Natural killer cell (primary cell): Measurements from ENCODE around the gene DDX25. TPM values are rescaled to one million over a fixed set of nuclear protein-coding genes. Genes with fewer than 3 reads are reported as not detected.

Source experiments
- ATAC-seq, 3 donors: fragments of 150-1000 bp in 2 of 3; fragments of 200-7000 bp in 1 of 3; cut with Tn5 transposase; 1 replicate in 1 of 3; 2 replicates in 2 of 3; pipeline ENCODE4 v1.10.0; 2021; ENCODE audit warnings: mild to moderate bottlenecking in 2 of 3, moderate library complexity in 2 of 3
- DNase-seq, 2 donors: peaks; one replicate each; pipeline versions ENCODE4 v3.0.0 to v3.0.0-alpha.2; 2013 to 2021; ENCODE audit warnings: mixed read lengths in 1 of 2
- H3K27ac ChIP-seq: one replicate; pipeline ENCODE4 v1.5.1; 2013; ENCODE audit warnings: mild to moderate bottlenecking, low read length
- H3K27me3 ChIP-seq: one replicate; pipeline ENCODE4 v1.6.1; 2013; ENCODE audit warnings: low read length; ENCODE audit not compliant: control insufficient read depth, insufficient read depth
- H3K36me3 ChIP-seq: one replicate; pipeline ENCODE4 v1.6.1; 2013; ENCODE audit warnings: low read length; ENCODE audit not compliant: control insufficient read depth, insufficient read depth
- H3K4me1 ChIP-seq: one replicate; pipeline ENCODE4 v1.6.1; 2013; ENCODE audit warnings: low read length; ENCODE audit not compliant: control insufficient read depth, insufficient read depth
- H3K4me3 ChIP-seq: one replicate; pipeline ENCODE4 v1.5.1; 2013; ENCODE audit warnings: low read length
- H3K9me3 ChIP-seq: one replicate; pipeline ENCODE4 v1.6.1; 2013; ENCODE audit warnings: low read length; ENCODE audit not compliant: control insufficient read depth, insufficient read depth
- H3K27ac Mint-ChIP-seq, 2 donors: one replicate each; pipeline ENCODE4 v1.8.0; 2022; ENCODE audit warnings: mild to moderate bottlenecking in 2 of 2, mixed read lengths in 2 of 2, moderate library complexity in 1 of 2
- H3K27me3 Mint-ChIP-seq, 2 donors: one replicate each; pipeline ENCODE4 v1.8.0; 2022; ENCODE audit warnings: low read depth in 2 of 2, mixed read lengths in 2 of 2
- H3K36me3 Mint-ChIP-seq: one replicate; pipeline ENCODE4 v1.8.0; 2022; ENCODE audit warnings: mixed read lengths
- H3K4me1 Mint-ChIP-seq, 2 donors: one replicate each; pipeline ENCODE4 v1.8.0; 2022; ENCODE audit warnings: mixed read lengths in 2 of 2
- H3K4me3 Mint-ChIP-seq: one replicate; pipeline ENCODE4 v1.8.0; 2022; ENCODE audit warnings: mild to moderate bottlenecking, moderate library complexity, mixed read lengths
- H3K9me3 Mint-ChIP-seq, 2 donors: one replicate each; pipeline ENCODE4 v1.8.0; 2022; ENCODE audit warnings: mixed read lengths in 2 of 2
- CTCF ChIP-seq: fragments of 200-600 bp; IDR thresholded peaks from one replicate; pipeline ENCODE4 v1.8.0; 2022; ENCODE audit warnings: antibody characterized with exemption
- WGBS: methylation state at CpG from one replicate; pipeline ENCODE4 v1.1.7; 2013; ENCODE audit warnings: missing lambda C conversion rate; ENCODE audit not compliant: insufficient coverage; 5-methylcytosine and 5-hydroxymethylcytosine counted together
- intact Hi-C: fragments of 100-400 bp; cut with micrococcal nuclease; formaldehyde crosslinking; loops from one replicate; pipeline ENCODE4 v1.14.2; 2022
- total RNA-seq, 4 donors: library from RNA; stranded (reverse); fragments of 120-200 nt in 1 of 4; gene quantifications; one replicate each; pipeline versions ENCODE4 v1.2.3 to v1.2.4, GENCODE V29; 2013 to 2022

The DDX25 gene
- total RNA-seq, 3 donors from 2014 or later (not counting 1 experiment from before 2014, with no cell fraction given): not detected

DNA sequence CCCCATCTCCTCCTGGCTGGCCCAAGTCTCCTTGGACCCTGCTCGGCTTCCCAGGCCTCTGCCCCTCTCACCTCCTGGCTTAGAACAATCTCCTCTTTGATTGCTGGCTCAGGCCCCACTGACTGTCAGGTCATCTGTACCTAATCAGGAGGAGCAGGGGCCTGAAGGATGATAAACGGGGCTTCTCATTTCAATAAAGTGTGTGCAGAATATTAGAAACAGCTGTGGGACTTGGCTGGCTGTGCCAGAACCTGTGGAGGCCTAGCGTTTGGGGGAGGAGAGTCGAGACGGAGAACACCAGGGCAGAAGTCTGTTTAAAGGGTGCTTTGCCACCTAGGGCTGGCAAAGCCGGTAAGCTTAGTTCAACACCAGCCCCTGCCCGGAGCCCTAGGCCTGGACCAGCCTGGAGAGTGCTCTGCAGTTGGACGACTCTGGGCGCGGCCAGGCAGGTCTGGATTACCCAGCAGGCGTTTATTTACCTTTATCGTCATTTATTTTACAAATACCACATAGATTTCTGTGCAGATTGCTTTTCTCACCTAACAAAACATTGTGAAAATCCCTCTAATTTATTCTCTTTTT lies 31.4 kb downstream of the DDX25 start:
- no peaks in the 10 kb centered on the region for H3K9me3 Mint-ChIP-seq
- H3K27ac Mint-ChIP-seq: no peak overlapping the region
- peaks cover 0 to 6% of the 10 kb centered on the region in 2 donors for H3K4me1 Mint-ChIP-seq
- TF ChIP-seq CTCF: no peak
- 81% methylated on average over 12 of the region's 12 CpGs for WGBS
- no peaks in the 10 kb centered on the region for H3K27me3 ChIP-seq
- no peaks in the 10 kb centered on the region for H3K4me1 ChIP-seq
- no peak overlapping the region for H3K4me3 ChIP-seq
- H3K36me3 Mint-ChIP-seq: no peaks in the 10 kb centered on the region
- H3K9me3 ChIP-seq: no peaks in the 10 kb centered on the region
- H3K36me3 ChIP-seq: no peaks in the 10 kb centered on the region
- peaks cover 6 to 7% of the 10 kb centered on the region in 2 donors for H3K27me3 Mint-ChIP-seq
- H3K4me3 Mint-ChIP-seq: no peak overlapping the region
- ATAC-seq (no peak), DNase-seq (no peak)
- intact Hi-C loops: no loop called here
- H3K27ac ChIP-seq: no peak overlapping the region

- H3K4me3 Mint-ChIP-seq: no peak overlapping the region
- H3K27ac Mint-ChIP-seq: no peak overlapping the region
- Histone ChIP-seq H3K27ac (no peak overlapping the region), H3K27me3 (no peaks in the 10 kb centered on the region), H3K9me3 (no peaks in the 10 kb centered on the region), H3K36me3 (no peaks in the 10 kb centered on the region), H3K4me3 (no peak overlapping the region), H3K4me1 (no peaks in the 10 kb centered on the region)
- ATAC-seq (no peak), DNase-seq (no peak)
- peaks cover 6 to 11% of the 10 kb centered on the region in 2 donors for H3K4me1 Mint-ChIP-seq
- TF ChIP-seq CTCF: no peak
- no peaks in the 10 kb centered on the region for H3K9me3 Mint-ChIP-seq
- peaks cover under 1 to 7% of the 10 kb centered on the region in 2 donors for H3K27me3 Mint-ChIP-seq
- 88% methylated on average over 5 of the region's 5 CpGs for WGBS
- H3K36me3 Mint-ChIP-seq: no peaks in the 10 kb centered on the region
- intact Hi-C loops: no loop called here
Observed at GRCh38 chr11:125938418-125938817, 34.1 kb downstream of the DDX25 start.

- intact Hi-C loops: no loop called here
- no peaks in the 10 kb centered on the region for H3K9me3 Mint-ChIP-seq
- H3K27me3 Mint-ChIP-seq: peaks cover 6 to 8% of the 10 kb centered on the region in 2 donors
- DNase-seq: no peak
- H3K4me1 Mint-ChIP-seq: peaks cover 6 to 11% of the 10 kb centered on the region in 2 donors
- H3K9me3 ChIP-seq: no peaks in the 10 kb centered on the region
- H3K27ac ChIP-seq: no peak overlapping the region
- no peak overlapping the region for H3K4me3 Mint-ChIP-seq
- no peak for TF ChIP-seq CTCF
- no peak overlapping the region for H3K27ac Mint-ChIP-seq
- no peaks in the 10 kb centered on the region for H3K27me3 ChIP-seq
- H3K36me3 Mint-ChIP-seq: no peaks in the 10 kb centered on the region
- 84% methylated on average over 3 of the region's 4 CpGs for WGBS
- H3K4me1 ChIP-seq: no peaks in the 10 kb centered on the region
- H3K4me3 ChIP-seq: no peak overlapping the region
- no peak for ATAC-seq
- no peaks in the 10 kb centered on the region for H3K36me3 ChIP-seq
Observed at GRCh38 chr11:125939081-125939521, 34.8 kb downstream of the DDX25 start.

DNA sequence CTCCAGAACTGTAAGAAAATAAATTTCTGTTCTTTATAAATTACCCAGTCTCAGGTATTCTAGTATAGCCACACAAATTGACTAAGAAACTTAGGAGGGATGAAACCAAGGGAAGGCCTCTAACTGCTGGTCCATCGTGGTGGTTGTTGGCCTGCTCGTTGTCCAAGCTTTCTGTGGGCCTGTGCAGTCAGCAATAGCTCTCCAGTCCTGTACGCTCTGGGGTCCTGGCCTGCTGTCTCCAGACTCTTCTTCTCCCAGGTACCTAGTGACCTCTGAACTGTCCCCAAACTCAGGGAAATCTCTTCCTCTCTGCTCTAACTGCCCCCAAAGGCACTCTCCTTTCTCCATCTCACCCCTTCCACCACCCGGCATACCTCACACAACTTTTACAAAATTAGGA lies 35.8 kb downstream of the DDX25 start:
- H3K27me3 Mint-ChIP-seq: peaks cover 7 to 10% of the 10 kb centered on the region in 2 donors
- TF ChIP-seq CTCF: no peak

More for the DNA sequence above, 35.8 kb downstream of the DDX25 start:
- Mint-ChIP-seq H3K4me1 (peaks cover 6 to 11% of the 10 kb centered on the region in 2 donors), H3K9me3 (no peaks in the 10 kb centered on the region), H3K27ac (no peak overlapping the region), H3K4me3 (no peak overlapping the region), H3K36me3 (no peaks in the 10 kb centered on the region)
- H3K27ac ChIP-seq: no peak overlapping the region
- WGBS: 89% methylated on average over 4 of the region's 4 CpGs
- no peak for ATAC-seq
- no peaks in the 10 kb centered on the region for H3K36me3 ChIP-seq
- H3K4me1 ChIP-seq: no peaks in the 10 kb centered on the region
- H3K27me3 ChIP-seq: no peaks in the 10 kb centered on the region
- H3K9me3 ChIP-seq: no peaks in the 10 kb centered on the region
- intact Hi-C loops: no loop called here
- no peak for DNase-seq
- no peak overlapping the region for H3K4me3 ChIP-seq
